Natural killer cell treated with Interleukin-12 subunit alpha and Interleukin-12 subunit beta and Interleukin-15 and Interleukin-18, amount 100 ng/mL, for 72 hours (primary cell): ENCODE data around the gene OR5AU1. TPM values are rescaled to one million over a fixed set of nuclear protein-coding genes. Genes with fewer than 3 reads are reported as not detected.

Source experiments
- ATAC-seq, 2 donors: fragments of 150-1000 bp; cut with Tn5 transposase in 1 of 2; sonication (Bioruptor Pico), chemical (Tn5 transposase) in 1 of 2; 2 replicates each; pipeline ENCODE4 v1.10.0; 2021
- DNase-seq: peaks from one replicate; pipeline ENCODE4 v3.0.0; 2022; ENCODE audit warnings: low spot score
- H3K27ac Mint-ChIP-seq, 2 donors: 1 replicate in 1 of 2; 2 replicates in 1 of 2; pipeline ENCODE4 v1.8.0; 2022; ENCODE audit warnings: mixed read lengths in 2 of 2, mild to moderate bottlenecking in 1 of 2, moderate library complexity in 1 of 2
- H3K27me3 Mint-ChIP-seq, 2 donors: 1 replicate in 1 of 2; 2 replicates in 1 of 2; pipeline ENCODE4 v1.8.0; 2022; ENCODE audit warnings: mixed read lengths in 2 of 2
- H3K36me3 Mint-ChIP-seq: one replicate; pipeline ENCODE4 v1.8.0; 2022; ENCODE audit warnings: mixed read lengths
- H3K4me1 Mint-ChIP-seq, 2 donors: 1 replicate in 1 of 2; 2 replicates in 1 of 2; pipeline ENCODE4 v1.8.0; 2022; ENCODE audit warnings: low read depth in 2 of 2, mixed read lengths in 2 of 2, mild to moderate bottlenecking in 1 of 2
- H3K4me3 Mint-ChIP-seq: one replicate; pipeline ENCODE4 v1.8.0; 2022; ENCODE audit warnings: mixed read lengths
- H3K9me3 Mint-ChIP-seq: 2 replicates; pipeline ENCODE4 v1.8.0; 2022; ENCODE audit warnings: mixed read lengths
- total RNA-seq, 2 donors: library from RNA; stranded (reverse); gene quantifications; one replicate each; pipeline ENCODE4 v1.2.3, GENCODE V29; 2022

OR5AU1 gene
- not detected for total RNA-seq

DNA sequence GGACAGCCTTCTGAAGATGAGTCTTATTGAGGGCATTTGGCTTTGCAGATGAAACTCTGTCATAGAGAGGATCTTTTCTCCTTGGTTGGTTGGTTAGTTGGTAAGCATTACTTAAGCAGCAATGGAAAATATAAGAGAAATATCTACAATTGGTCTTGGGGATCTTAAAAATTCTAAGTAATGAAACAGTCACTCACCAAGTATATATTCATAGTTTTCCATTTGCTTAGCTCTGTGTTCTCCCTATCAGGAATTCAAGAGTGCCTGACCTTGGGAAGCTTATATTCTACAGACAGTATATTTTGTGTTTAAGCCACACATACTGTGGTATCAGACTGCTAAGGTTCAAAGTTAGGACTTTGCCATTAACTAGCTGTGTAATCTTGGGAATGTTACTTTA lies at the start of gene OR5AU1:
TSS of gene OR5AU1 (minus strand) at position 101 of the 400 bp plus-strand sequence. CDS start 191 bp downstream, outside the sequence.
- DNase-seq: no peak
- Mint-ChIP-seq H3K27me3 (peaks cover 18 to 33% of the 10 kb centered on the region in 2 donors), H3K4me1 (no peaks in the 10 kb centered on the region)

DNA sequence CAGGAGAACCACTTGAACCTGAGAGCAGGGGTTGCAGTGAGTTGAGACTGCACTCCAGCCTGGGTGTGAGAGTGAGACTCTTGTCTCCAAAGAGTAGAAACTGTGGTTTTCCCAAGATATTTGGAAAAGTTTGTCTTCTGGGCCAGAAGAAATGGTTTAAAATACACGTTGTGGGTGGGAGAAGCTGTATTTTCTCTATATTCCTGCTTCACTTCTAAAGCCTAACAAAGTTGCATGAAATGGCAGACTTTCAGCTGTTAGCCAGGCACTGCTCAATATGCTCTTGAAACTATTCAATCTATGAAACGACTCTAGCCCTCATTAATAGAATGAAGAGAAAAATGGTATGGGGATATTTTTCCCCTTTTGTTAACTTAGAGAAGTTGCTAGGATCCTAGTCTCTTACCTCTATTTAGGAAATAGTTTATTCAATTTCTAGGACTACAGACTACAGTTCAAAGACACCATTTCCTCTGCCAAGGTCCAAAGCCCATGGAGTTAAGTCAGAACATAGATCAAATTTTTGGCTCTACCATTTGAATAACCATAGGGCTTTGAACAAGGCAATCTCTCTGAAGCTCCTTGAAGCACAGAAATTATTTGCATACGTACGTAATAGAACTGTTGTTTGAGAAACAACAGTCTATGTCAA lies 49.3 kb upstream of the OR5AU1 start:
- no peak for DNase-seq
- no peak overlapping the region for H3K4me3 Mint-ChIP-seq
- H3K27me3 Mint-ChIP-seq: no peaks in the 10 kb centered on the region
- H3K27ac Mint-ChIP-seq: peak overlapping the region; percentile 9 to 42
- H3K4me1 Mint-ChIP-seq: peaks cover 43 to 52% of the 10 kb centered on the region in 2 donors
- H3K36me3 Mint-ChIP-seq: peaks cover 54% of the 10 kb centered on the region
- ATAC-seq: no peak
- H3K9me3 Mint-ChIP-seq: no peaks in the 10 kb centered on the region

More for the DNA sequence above, at the start of gene OR5AU1:
- H3K36me3 Mint-ChIP-seq: no peaks in the 10 kb centered on the region
- H3K27ac Mint-ChIP-seq: no peak within 1 kb of the TSS
- no peak within 1 kb of the TSS for H3K4me3 Mint-ChIP-seq
- ATAC-seq: no peak
- H3K9me3 Mint-ChIP-seq: no peaks in the 10 kb centered on the region

DNA sequence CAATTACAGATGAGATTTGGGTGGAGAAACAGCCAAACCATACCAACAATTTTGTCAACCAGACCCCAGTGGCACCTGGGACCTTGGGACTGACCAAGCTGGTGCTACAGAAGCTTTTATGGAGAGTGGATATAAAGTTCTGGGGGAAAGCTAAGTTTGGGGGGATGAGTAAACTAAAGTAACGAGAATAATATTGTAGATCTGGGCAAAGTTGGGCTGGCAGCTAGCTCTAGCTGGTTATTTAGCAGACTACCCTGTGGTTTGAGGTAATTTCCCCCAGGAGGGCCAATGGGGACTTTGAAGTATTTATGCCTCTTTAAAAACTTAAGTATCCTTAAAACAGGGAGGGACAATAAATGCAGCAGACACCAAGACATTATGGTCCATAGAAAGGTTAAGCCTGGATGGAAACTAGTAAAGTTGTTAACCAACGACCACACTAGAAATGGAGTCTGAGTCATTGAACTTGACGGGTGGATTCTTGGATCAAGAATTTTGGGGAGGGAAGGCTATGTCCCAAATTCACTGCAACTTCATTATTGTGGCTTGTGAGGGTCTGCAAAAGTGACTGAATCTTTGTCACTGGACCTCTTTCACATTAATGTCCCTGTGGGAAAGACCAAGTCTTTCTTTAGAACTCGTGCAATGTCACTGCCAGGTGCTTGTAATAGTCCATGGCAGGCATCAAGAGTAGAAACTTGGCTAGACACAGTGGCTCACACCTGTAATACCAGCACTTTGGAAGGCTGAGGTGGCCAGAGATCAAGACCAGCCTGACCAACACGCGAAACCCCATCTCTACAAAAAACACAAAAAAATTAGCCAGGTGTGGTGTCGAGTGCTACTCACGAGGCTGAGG lies 48.5 kb upstream of the OR5AU1 start:
- peak overlapping the region; percentile 9 to 29 for H3K27ac Mint-ChIP-seq
- peaks cover 46% of the 10 kb centered on the region for H3K36me3 Mint-ChIP-seq
- DNase-seq (no peak), ATAC-seq (no peak)
- H3K9me3 Mint-ChIP-seq: no peaks in the 10 kb centered on the region
- no peaks in the 10 kb centered on the region for H3K27me3 Mint-ChIP-seq
- peaks cover 37 to 55% of the 10 kb centered on the region in 2 donors for H3K4me1 Mint-ChIP-seq
- no peak overlapping the region for H3K4me3 Mint-ChIP-seq

DNA sequence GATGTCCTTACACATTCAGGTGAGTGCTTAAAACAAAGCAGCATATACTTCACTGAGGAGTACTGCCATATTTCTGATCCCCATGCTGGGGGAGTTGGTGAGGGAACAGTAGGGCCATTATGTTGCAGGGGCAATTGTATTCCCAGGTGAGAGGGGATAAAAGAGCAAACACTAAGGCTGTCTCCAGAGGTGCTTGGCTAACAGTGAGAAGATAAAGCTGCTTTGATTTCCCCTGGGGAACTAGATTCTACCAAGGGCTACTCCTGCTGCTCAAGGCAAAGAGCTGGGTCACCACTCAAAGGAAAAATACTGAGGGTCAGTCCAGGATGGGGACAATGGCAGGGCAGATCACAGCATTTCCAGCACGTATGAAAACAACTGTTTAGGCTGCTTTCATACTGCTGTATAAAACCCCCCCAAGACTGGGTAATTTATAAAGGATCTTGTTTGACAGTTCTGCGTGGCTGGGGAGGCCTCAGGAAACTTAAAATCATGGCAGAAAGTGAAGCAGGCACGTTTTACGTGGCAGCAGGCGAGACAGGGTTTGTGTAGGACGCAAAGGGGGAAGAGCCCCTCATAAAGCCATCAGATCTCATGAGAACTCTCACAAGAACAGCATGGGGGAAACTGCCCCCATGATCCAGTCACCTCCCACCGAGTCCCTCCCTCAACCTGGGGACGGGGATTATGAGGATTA lies 47.8 kb upstream of the OR5AU1 start:
- Mint-ChIP-seq H3K4me1 (peaks cover 36 to 54% of the 10 kb centered on the region in 2 donors), H3K27me3 (no peaks in the 10 kb centered on the region), H3K9me3 (no peaks in the 10 kb centered on the region), H3K36me3 (peaks cover 45% of the 10 kb centered on the region), H3K4me3 (no peak overlapping the region), H3K27ac (peak overlapping the region; percentile 9 to 29)
- DNase-seq (no peak), ATAC-seq (no peak)

DNA sequence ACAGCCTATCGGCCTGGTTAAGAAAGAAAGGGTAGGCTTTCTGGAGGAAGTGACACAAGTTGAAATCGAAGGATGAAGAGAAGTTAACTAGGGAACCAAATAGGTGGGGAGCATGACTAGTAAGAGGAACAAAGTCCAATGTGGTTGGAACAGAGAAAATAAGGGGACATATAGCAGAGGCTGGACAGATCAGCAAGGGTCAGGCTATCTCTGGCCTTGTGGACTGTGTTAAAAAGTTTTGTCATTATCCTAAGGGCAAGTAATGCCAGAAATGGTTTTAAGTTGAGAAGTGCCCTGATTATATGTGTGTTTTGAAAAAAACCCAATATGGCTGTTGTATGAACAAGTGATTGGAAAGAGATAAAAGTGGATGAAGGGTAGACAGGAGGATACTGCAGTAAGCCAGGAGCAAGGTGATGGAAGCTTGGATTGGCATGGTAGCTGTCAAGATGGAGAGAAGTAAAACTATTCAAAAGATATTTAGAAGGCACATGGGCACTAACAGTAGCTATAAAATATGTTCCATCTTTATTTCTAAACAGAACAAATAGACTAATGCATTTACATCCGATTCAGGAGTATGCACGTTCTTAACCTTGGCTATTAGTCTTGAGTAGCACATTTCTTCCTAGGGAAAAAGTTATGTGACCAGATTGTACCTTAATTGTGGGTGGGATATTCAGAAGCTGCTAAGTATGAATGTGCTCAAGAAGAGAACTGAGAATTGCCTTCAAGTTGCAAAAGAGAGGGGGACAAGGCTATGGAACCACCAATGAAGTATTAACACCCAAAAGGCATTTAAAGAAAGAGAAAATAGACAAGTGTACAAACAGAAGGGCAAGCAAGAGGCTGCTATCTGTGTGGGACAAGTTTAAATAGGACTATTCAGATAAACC lies 46.8 kb upstream of the OR5AU1 start:
- H3K4me3 Mint-ChIP-seq: no peak overlapping the region
- H3K9me3 Mint-ChIP-seq: no peaks in the 10 kb centered on the region
- H3K4me1 Mint-ChIP-seq: peaks cover 37 to 51% of the 10 kb centered on the region in 2 donors
- peak overlapping the region; percentile 9 to 29 for H3K27ac Mint-ChIP-seq
- DNase-seq (no peak), ATAC-seq (no peak)
- H3K36me3 Mint-ChIP-seq: peaks cover 36% of the 10 kb centered on the region
- H3K27me3 Mint-ChIP-seq: no peaks in the 10 kb centered on the region

DNA sequence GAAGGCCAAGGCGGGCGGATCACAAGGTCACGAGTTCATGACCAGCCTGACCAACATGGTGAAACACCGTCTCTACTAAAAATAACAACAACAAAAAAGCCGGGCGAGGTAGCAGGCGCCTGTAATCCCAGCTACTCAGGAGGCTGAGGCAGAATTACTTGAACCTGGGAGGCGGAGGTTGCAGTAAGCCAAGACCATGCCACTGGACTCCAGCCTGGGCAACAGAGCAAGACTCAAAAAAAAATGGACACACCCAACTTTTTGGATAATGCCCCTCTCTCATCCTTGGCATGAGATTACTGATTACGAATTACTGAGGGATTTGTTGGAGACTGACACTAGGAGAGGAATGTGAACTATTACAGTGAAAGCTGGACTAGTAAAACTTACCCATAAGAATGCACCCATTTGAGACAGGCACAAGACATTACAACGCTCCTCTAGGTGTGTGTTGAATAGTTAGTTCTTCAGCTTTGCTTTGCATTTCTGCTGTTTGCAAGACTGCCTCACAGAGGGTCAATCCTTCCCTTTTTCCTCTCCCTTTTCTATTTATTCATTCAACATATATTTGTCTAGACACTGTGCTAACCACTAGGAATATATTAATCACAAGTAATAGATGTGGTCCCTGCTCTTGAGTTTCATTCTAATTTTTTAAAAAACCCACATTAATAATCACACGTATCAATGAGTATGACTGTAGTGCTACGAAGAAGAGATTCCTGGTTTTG lies 46.0 kb upstream of the OR5AU1 start:
- DNase-seq (no peak), ATAC-seq (no peak)
- H3K9me3 Mint-ChIP-seq: no peaks in the 10 kb centered on the region
- no peaks in the 10 kb centered on the region for H3K27me3 Mint-ChIP-seq
- H3K4me3 Mint-ChIP-seq: no peak overlapping the region
- H3K36me3 Mint-ChIP-seq: peaks cover 27% of the 10 kb centered on the region
- H3K27ac Mint-ChIP-seq: peak overlapping the region; percentile 1 to 29
- H3K4me1 Mint-ChIP-seq: peaks cover 32 to 49% of the 10 kb centered on the region in 2 donors

DNA sequence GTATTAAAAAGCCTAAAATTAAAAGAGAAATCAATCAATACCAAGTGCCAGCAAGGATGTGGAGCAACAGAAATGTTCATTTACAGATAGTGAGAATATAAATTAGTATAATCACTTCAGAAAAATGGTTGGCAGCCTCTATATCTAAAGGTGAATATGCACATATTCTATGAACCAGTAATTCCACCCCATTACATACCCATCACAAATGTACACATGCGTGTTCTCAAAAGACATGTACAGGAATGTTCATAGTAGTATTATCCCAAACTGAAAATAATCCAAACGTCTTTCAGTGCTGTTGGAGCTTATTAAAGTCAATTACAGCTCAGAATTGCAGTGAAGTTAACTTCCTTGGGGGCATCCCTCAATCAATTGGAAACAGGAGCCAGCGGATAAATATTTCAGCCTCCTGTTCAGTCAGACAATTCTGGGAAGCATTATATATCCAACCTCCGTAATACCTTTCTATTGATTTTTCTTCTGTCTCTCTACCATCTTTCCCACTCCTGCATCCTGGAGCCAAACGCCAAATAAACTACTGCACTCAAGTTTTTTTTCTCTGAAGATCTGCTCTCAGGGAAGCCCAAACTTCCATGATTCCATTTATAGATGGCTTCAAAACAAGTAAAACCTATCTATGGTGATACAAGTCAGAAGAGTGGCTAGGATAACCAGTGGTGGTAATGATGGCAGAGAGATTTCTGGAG lies 45.0 kb upstream of the OR5AU1 start:
- DNase-seq: no peak
- Mint-ChIP-seq H3K36me3 (peaks cover 18% of the 10 kb centered on the region), H3K9me3 (no peaks in the 10 kb centered on the region), H3K27ac (peak overlapping the region in 1 of 2 donors; percentile 17), H3K4me1 (peaks cover 29 to 44% of the 10 kb centered on the region in 2 donors), H3K27me3 (no peaks in the 10 kb centered on the region), H3K4me3 (no peak overlapping the region)
- ATAC-seq: no peak

DNA sequence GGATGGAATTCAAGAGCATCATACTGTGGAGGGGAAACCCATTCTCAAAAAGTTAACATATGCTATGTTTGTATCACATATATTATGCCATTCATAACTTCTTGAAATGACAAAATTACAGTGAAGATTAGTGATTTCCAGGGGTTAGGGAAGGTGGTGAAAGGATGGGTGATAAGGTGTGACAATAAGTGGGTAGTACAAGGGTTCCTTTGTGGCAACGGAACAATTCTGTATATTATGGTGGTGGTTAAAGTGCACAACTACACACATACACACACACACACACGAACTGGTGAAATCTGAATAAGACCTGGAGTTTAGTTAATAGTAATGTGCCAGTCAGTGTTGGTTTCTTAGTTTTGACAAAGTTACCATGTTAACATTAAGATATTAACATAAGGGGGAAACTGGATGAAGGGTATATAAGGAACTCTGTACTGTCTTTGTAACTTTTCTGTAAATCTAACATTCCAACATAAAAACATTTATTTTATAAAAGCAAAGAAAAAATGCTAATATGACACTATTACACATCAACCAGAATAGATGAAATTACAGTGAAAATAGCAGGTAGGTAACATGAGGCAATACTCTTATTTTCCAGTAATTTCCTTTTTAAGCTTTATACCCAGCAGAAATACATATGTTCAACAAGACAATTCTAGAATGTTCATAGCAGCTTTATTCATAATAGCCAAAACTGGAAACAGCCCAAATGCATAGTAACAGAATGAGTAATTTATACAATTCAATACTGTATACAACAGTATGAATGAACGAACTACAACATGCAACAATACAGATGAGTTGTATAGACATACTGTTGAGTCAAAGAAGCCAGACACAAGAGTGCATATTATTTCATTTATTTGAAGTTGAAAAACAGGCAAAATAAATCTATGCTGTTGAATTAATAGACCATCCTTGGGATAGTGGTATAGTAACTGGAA lies 44.0 kb upstream of the OR5AU1 start:
- H3K36me3 Mint-ChIP-seq: peaks cover 15% of the 10 kb centered on the region
- peak in 1 of 2 donors; percentile 15 for ATAC-seq
- peaks cover 29 to 46% of the 10 kb centered on the region in 2 donors for H3K4me1 Mint-ChIP-seq
- no peak overlapping the region for H3K4me3 Mint-ChIP-seq
- no peaks in the 10 kb centered on the region for H3K9me3 Mint-ChIP-seq
- H3K27ac Mint-ChIP-seq: peak overlapping the region in 1 of 2 donors; percentile 17
- no peak for DNase-seq
- no peaks in the 10 kb centered on the region for H3K27me3 Mint-ChIP-seq

DNA sequence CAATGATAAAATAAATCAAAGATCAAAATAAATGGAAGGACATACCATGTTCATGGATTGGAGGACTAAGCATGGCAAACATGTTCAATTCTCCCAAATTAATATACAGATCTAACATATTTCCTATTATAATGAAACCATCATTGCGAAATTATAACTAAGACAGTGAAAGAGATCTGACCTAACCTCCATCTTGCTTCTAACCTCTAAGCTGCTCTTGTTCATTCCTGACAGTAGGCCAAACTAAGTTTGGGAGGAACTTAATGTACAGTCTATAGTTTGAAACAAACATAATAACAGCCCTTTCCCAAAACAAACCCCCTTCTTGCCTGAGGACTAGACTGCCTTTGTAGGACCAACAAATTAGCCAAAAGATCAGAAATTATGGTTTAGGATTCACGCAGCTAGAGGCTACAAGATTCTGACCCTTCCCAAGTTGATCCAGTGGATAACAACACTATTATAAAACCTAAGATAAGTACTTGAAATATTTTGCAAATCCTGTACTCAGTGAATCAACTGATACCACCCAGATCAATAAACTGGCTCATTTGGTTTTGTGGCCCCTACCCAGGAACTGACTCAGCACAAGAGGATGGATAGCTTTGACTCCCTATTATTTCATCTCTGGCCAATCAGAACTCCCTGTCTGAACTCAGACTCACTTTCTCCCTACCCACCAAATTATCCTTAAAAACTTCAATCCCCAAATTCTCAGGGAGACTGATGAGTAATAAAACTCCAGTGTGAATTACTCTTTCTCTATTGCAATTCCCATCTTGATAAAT lies 41.7 kb upstream of the OR5AU1 start:
- Mint-ChIP-seq H3K36me3 (peaks cover 3% of the 10 kb centered on the region), H3K27ac (no peak overlapping the region), H3K9me3 (no peaks in the 10 kb centered on the region)

DNA sequence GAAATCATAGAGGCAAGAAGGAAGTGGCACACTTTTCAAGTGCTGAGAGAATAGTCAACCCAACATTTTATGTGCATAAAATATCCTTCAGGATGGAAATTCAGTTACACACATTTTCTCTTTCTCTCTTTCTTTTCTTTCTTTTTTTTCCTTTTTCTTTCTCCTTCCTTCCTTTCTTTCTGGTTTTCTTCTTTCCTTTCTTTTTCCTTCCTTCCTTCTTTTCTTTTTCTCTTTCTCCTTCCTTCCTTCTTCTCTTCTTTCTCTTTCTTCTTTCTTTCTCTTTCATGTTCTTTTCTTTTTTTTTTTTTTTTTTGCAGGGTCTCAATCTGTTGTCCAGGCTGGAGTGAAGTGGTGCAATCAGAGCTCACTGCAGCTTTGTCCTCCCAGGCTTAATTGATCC lies 38.7 kb upstream of the OR5AU1 start:
- H3K36me3 Mint-ChIP-seq: no peaks in the 10 kb centered on the region
- H3K4me3 Mint-ChIP-seq: no peak overlapping the region
- ATAC-seq (no peak), DNase-seq (no peak)
- H3K4me1 Mint-ChIP-seq: peaks cover 5 to 19% of the 10 kb centered on the region in 2 donors
- no peaks in the 10 kb centered on the region for H3K9me3 Mint-ChIP-seq
- no peaks in the 10 kb centered on the region for H3K27me3 Mint-ChIP-seq
- H3K27ac Mint-ChIP-seq: peak overlapping the region in 1 of 2 donors; percentile 60

More for the DNA sequence above, 41.7 kb upstream of the OR5AU1 start:
- Mint-ChIP-seq H3K27me3 (no peaks in the 10 kb centered on the region), H3K4me1 (peaks cover 11 to 29% of the 10 kb centered on the region in 2 donors), H3K4me3 (no peak overlapping the region)
- no peak for DNase-seq
- ATAC-seq: no peak
